HG02973 (cell line): ENCODE data around the gene IRAK2.
"Not testable (repeated sequence)": the region's sequence is repeated elsewhere in the genome, so short reads cannot be mapped to it uniquely, and the experiment has no call there.

Experiments used
- ATAC-seq: cut with Tn5 transposase; IDR thresholded peaks from one replicate; pipeline ENCODE4 v1.9.1; 2021; ENCODE audit warnings: moderate library complexity; ENCODE audit not compliant: unreplicated experiment

Gene IRAK2

DNA sequence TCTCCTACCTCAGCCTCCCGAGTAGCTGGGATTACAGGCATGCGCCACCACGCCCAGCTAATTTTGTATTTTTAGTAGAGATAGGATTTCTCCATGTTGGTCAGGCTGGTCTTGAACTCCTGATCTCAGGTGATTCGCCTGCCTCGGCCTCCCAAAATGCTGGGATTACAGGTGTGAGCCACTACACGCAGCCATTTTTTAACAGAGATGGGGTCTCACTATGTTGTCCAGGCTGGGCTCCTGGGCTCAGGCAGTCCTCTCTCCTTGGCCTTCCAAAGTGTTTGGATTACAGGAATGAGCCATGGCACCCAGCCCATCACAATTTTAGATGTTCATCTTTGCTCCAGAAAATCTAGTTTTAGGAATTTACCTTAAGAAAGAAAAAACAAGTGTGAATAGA is 6.2 kb upstream of the IRAK2 start:
- ATAC-seq: not testable (repeated sequence)

DNA sequence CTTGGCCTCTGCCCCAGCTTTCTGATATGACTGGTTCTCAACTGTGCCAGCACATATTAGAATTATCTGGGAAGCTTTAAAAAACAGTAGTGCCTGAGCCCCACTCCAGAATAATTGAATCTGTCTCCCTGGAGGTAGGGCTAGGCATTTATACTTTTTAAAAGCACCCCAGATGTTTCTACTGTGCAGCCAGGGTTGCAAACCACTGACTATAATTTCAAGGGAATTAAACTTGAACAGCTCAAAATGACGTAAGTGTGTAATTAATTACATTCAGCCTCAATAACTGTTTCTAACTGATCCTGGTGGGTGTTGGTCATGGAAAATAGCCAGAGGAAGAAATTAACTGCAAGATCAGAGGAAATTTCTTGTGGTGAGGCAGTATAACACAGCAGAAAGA is 4.4 kb upstream of the IRAK2 start:
- no peak for ATAC-seq

DNA sequence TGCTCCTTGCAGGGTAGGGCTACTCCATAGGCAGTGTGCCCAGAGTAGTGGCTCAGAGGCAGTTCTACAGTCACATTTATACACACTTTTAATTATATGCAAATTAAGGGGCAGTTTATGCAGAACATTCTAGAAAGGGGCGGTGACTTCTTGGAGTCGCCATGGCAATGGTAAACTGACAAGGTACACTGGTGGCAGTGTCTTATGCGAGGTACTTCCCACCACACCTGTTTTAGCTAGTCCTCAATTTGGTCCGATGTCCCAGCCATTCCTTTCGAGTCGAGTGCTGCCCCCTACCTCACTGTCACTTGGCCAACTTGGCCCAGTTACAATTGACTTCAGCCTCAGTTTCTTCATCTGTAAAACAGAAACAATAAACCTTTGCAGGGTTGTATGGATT is 3.8 kb upstream of the IRAK2 start:
- no peak for ATAC-seq

DNA sequence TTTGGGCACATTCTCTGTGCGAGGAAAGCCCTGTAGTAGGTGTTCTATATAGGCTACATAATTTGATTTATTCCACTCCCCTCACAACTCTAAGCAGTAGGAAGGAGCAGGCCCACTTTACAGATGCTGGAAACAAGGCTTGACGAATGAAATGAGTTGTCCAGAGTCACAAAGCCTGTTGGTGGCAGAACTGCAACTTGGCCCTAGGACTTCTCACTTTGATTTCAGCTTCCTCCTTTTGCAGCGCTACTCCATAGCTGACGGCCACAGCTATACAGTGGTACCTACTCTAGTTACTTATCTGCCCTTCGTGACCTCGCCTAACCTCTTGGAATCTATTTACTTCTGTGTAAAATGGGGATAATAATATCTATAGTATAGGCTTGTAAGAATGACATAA is 2.5 kb upstream of the IRAK2 start:
- no peak for ATAC-seq

DNA sequence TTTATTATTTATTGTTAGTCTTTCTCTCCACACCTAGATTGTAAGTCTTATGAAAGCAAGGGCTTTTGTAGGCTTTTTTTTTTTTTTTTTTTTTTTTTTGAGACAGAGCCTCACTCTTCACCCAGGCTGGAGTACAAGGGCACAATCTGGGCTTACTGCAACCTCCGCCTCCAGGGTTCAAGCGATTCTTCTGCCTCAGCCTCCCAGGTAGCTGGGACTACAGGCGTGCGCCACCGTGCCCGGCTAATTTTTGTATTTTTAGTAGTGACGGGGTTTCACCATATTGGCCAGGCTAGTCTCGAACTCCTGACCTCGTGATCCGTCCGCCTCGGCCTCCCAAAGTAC is 546 bp upstream of the IRAK2 start:
- ATAC-seq: not testable (repeated sequence)

GRCh38 chr3:10166213-10166604 is 1.5 kb downstream of the IRAK2 start:
- no peak for ATAC-seq

DNA sequence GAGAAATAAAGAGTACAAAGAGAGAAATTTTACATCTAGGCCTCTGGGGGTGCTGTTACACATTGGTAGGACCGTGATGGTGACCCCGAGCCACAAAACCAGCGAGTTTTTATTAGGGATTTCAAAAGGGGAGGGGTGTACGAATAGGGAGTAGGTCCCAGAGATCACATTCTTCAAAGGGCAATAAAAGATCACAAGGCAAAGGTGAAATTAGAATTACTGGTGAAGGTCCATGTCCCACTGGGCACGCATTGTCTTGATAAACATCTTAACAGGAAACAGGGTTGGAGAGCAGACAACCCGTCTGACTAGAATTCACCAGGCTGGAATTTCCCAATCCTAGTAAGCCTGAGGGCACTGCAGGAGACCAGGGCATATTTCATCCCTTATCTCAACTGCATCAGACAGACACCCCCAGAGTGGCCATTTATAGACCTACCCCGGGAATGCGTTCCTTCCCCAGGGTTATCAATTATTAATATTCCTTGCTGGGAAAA is 4.3 kb downstream of the IRAK2 start:
- no peak for ATAC-seq

- no peak for ATAC-seq
These were observed 6.3 kb downstream of the IRAK2 start for GRCh38 chr3:10170915-10171478.

DNA sequence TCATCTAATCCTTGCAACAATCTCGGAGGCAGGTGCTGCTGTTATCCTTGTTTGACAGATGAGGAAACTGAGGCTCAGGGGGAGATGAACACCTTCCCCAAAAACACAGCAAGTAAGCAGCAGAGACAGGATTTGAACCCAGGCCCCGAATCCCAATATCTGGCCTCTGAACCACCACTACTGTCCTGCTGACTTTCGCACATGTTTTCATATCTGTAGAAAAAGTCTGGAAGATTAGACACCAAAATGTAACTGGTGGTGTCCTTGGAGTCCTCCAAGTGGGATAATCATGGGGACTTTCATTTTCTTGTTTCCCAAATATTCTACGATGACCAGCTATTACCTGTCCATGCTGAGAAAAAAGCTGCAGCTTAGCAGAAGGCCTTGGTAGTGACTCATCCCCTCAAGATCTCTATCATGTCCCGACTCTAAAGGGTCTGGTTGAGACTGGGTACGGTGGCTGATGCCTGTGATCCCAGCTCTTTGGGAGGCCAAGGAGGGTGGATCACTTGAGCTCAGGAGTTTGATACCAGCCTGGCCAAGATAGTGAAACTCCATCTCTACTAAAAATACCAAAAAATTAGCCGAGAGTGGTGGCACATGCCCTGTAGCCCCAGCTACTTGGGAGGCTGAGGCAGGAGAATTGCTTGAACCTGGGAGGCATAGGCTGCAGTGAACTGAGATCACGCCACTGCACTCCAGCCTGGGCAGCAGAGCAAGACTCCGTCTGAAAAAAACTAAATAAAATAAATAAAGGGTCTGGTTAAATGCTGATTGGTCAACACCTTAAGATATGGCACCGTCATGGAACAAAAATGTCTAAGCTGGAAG is 8.6 kb downstream of the IRAK2 start:
- no peak for ATAC-seq

DNA sequence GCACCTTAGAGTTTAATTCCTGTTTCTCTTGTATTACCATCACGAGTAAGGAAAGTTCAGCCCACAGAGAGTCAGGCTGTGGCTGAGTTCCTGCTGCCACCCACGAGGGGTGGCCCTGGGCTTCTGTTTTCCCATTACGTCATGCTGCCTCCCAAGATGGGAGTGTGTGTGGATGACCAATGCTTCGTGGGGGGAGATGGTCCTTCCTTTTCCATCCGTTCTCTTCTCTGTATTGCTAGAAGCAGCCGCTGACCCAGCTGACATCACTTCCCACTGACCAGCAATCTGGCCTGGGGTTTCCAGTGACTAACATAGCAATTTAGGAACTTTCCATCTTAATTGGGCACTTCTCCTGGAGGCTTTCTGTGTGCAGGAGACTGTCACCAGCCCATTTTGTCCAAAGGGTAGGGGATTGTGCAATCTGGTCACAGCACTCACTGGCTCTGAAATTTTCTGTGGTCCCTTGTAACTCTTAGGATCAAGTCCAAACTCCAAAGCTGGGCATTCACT is 9.3 kb downstream of the IRAK2 start:
- ATAC-seq: no peak

DNA sequence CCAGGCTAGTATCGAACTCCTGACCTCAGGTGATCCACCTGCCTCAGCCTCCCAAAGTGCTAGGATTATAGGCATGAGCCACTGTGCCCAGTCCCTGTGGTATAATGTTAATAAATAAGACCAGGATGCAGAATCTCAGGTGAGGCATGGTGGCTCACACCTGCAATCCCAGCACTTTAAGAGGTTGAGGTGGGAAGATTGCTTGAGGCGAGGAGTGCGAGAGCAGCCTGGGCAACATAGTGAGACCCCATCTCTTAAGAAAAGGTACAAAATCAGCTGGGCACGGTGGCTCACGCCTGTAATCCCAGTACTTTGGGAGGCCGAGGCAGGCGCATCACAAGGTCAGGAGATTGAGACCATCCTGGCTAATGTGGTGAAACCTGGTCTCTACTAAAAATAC is 10.6 kb downstream of the IRAK2 start:
- ATAC-seq: not testable (repeated sequence)

- not testable (repeated sequence) for ATAC-seq
These were observed 11.4 kb downstream of the IRAK2 start for GRCh38 chr3:10176150-10176549.

DNA sequence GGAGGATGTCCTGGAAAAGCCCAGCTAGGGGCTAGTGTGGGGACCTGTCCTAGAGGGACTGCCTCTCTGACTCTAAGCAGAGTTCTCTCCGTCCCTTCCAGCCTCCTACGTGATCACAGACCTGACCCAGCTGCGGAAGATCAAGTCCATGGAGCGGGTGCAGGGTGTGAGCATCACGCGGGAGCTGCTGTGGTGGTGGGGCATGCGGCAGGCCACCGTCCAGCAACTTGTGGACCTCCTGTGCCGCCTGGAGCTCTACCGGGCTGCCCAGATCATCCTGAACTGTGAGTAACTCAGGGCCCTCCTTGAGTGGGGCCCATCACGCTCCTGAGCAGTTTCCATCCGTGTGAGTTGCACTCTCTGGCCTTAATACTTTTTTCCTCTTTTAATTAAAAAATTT is 13.0 kb downstream of the IRAK2 start:
- ATAC-seq: no peak

DNA sequence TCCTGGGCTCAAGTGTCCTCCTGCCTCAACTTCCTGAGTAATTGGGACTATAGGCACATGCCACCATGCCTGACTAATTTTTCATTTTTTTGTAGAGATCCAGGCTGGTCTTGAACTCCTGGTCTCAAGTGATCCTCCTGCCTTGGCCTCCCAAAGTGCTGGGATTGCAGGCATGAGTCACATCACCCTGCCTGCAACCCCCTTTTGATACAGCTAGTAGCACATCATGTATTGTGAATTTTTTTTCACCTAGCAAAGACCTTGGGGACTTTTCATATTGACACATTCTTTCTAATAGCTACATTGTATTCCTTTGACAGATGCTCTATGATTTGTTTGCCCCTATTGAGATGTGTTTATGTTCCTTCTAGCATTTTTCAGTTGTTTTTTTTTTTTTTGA is 14.2 kb downstream of the IRAK2 start:
- ATAC-seq: no peak

GRCh38 chr3:10180289-10180688 is 15.6 kb downstream of the IRAK2 start:
- ATAC-seq: no peak

DNA sequence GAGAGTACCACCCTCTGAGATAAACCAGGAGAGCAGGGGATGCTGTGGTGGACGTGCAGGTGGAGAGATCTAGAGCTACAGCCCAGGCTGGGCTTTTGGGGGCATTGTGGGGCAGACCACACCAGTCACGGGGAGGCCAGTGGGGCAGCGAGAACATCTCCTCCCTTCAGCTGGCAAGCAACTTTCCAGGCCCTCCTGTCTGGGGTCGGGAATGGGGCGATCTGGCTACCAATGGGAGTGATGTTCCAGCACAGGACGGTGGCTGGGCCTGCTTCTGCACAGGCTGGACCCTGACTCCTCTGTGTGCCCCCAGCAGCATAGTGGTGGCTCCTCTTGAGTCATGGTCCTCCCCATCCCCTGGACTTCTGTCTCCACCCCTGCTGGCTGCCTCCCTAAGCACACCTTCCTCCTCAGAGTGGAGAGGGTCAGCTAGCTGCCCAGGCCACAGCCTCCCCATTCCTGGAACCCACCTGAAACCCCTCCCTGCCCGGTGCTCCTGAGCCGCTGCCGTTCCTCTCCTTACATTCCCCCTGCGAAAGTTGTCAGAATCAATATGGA is 16.1 kb downstream of the IRAK2 start:
- ATAC-seq: no peak

- no peak for ATAC-seq
These were observed 18.2 kb downstream of the IRAK2 start for GRCh38 chr3:10182950-10183349.

DNA sequence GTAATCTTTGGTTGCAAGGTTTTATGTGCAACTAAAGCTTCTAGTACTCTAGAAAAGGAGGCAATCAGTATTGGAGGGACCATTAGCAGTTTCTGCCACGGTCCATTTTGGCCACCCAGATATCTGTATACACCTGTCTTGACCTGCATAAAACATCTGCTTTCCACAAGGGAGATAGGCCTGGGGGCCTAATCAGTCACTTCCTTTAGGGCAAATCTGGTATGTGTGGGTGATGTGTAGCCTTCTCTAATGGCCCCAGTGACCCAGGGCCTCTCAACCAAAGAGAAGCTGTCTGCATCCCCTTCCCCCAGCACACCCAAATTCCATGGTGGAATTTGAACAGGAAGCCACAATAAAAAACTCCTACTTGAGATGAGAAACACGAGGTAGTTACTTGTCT is 19.5 kb downstream of the IRAK2 start:
- no peak for ATAC-seq

- no peak for ATAC-seq
These were observed 21.4 kb downstream of the IRAK2 start for GRCh38 chr3:10185804-10186762.

DNA sequence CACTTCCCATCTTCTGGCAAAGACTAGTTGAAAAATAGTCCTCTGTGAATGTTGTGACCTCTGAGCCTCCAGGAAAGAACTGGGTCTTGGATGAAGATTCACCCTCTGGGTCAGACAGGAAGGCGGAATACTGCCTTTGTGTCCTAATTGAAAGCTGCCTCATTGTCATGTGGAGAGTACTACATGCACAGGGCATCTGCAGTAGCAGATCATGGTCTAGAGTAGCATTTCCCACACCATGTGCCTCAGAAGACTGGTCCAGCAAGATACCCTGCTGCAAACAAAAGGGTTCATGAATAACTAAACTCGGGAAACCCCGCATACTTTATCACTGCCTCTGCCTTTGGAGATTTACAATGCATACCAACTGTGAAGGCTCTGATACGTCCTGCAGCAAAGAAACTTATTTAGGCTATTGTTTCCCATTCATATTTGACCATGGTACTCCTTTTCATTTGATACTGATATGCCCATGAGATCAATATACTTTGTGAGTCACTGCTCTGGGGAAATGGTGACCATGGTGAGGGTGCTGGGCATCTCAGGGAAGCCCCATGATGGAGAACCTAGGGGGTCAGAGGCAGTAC is 22.7 kb downstream of the IRAK2 start:
- no peak for ATAC-seq

DNA sequence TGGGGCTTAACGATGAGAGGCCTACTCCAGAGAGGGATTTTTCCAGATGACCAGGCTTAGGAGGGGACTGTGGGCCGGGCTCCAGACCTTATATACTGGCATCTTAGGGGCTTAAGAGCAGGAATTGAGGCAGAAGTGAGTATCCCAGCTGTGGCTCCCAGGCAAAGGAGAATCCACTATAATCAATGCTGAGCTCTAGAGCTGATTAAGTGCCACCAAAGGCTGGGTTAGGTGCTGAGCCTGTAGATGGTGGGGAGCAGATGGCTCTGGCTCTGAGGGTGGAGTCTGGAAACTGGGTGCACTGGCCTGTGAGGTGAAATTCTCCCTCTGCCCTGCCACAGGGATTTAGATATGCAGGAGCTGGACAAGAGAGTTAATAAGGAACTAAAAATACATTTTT is 23.2 kb downstream of the IRAK2 start:
- ATAC-seq: no peak
